H1 (cell line): ENCODE results near the gene IRF2BP2. TPM values are rescaled to one million over a fixed set of nuclear protein-coding genes. Genes with fewer than 3 reads are reported as not detected.

ENCODE experiments used
- BACH1 ChIP-seq: IDR thresholded peaks from 2 replicates; pipeline ENCODE4 v1.6.1; 2012; ENCODE audit warnings: low read length, improper control_type of control experiment
- polyA plus RNA-seq, 7 experiments: library from polyadenylated mRNA; depleted of rRNA in 3 of 7; stranded (reverse) in 5 of 7; unstranded in 2 of 7; fragments of >200 nt in 5 of 7; fragments of 200-250 nt in 2 of 7; gene quantifications; 1 replicate in 5 of 7; 2 replicates in 1 of 7; 4 replicates in 1 of 7; pipeline versions ENCODE4 v1.2.1 to v1.2.3, GENCODE V29; 2011 to 2013; ENCODE audit warnings: missing spikeins in 2 of 7, mixed read lengths in 2 of 7
- total RNA-seq: library from RNA; stranded (reverse); fragmentation: NEBNext Ultra II Directional; extraction: Animal tissue kit (Norgen Biotek cat#: 25700); gene quantifications from 2 replicates; pipeline ENCODE4 v1.2.1, GENCODE V29; 2021

Gene IRF2BP2
- total and polyA plus RNA-seq, 2 of the 8 experiments (the other 6 are each of a cell fraction or from before 2014, with no cell fraction given) = 24.9 to 67.5 TPM

- TF ChIP-seq BACH1 = no peak
Measured at GRCh38 chr1:234581063-234581714, 28.8 kb downstream of the IRF2BP2 start (continued).
